ENCODE data around the gene TBC1D22A.

Gene TBC1D22A

DNA sequence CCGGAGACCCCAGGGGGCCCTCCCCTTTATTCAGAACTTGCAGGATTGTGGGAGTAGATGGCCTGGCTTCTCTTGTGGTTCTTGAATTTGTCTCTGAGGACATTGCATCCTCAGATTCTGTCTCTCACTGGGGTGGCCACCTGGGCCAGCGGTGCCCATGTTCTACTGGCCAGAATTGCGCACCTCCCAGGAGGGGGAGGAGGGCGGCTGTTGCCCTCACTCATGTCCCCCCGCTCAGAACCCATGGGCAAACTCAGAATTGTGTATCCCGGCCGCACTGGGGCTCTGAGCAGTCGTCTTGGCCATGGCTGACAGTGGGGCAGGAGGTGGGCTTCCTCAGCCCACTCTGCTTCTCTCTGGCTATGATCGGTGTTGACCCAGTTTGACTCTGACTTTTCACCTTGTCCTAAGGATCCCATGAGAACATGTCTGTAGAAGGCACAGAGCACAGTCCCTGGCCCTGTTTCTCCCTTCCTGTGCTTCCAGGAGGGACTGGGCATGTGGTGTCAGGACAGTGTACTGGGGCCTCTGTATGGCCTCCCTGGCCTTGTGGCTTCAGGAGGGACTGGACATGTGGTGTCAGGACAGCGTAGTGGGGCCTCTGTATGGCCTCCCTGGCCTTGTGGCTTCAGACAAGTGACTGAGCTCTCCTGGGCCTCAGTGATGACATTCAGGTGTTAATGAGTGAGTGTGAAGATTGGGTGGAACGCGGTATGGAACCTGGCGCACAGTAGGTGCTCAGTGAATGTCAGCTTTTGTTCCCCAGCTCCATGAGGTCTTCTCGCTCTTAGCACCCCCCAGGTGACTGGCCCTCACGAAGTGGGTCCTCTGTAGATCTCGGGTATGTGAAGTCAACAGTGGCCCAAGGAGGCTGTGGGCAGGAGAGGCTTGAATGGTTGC, 99.3 kb downstream of the TBC1D22A start:
- TF ChIP-seq, protein P1, sequence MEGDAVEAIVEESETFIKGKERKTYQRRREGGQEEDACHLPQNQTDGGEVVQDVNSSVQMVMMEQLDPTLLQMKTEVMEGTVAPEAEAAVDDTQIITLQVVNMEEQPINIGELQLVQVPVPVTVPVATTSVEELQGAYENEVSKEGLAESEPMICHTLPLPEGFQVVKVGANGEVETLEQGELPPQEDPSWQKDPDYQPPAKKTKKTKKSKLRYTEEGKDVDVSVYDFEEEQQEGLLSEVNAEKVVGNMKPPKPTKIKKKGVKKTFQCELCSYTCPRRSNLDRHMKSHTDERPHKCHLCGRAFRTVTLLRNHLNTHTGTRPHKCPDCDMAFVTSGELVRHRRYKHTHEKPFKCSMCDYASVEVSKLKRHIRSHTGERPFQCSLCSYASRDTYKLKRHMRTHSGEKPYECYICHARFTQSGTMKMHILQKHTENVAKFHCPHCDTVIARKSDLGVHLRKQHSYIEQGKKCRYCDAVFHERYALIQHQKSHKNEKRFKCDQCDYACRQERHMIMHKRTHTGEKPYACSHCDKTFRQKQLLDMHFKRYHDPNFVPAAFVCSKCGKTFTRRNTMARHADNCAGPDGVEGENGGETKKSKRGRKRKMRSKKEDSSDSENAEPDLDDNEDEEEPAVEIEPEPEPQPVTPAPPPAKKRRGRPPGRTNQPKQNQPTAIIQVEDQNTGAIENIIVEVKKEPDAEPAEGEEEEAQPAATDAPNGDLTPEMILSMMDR (IDR thresholded peaks at IDR 0.05; ENCODE audit: control insufficient read depth, extremely low read depth, insufficient read depth): no peak
- DNase-seq (ENCODE audit: low read depth): no peak
- H3K4me3 ChIP-seq (ENCODE audit: low read depth, low read length): no peak overlapping the region

DNA sequence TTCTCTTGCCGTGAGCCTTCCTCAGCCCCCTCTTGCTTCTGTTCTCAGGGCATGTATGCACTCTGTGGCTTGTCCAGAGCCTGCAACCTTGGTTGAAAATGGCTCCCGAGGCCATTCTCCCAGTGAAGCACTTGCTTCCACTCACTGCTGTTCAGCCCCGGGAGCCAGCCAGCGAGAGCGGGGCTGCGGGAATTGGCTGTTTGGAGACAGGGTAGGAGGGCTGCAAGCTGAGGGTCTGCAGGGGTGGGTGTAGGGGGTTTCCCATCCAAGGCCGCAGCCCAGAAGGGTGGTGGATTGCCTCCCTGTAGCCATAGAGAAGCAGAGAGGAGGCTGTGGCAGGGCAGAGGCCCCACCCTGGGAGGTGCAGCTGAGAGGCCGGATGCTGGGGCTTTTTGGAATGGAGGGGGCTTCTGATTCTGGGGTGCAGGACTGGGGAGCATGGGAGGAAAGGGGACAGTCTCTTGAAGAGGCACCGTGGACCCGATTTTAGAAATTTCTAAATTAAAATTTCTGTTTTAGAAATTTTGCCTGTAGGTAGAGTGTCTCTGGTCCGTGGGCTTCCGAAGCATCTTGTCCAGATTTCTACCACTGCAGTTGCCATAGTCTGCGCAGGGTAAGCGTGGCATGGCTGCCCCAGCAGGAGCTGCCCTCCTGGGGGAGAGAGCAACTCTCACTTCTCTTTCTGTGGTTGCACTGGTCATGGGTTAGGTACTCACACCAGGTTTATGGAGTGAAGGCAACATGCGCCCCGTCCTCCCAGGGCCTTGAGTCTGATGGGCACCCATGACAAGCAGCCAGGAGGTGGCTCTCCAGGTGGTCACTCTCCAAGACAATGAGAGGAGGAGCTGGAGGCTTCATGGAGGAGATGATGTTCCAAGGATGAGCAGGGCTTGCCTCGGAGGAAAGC, 100.2 kb downstream of the TBC1D22A start:
- TF ChIP-seq, protein P1 (IDR thresholded peaks at IDR 0.05; ENCODE audit: control insufficient read depth, extremely low read depth, insufficient read depth): no peak
- H3K4me3 ChIP-seq (ENCODE audit: low read depth, low read length): no peak overlapping the region
- DNase-seq (ENCODE audit: low read depth): no peak

DNA sequence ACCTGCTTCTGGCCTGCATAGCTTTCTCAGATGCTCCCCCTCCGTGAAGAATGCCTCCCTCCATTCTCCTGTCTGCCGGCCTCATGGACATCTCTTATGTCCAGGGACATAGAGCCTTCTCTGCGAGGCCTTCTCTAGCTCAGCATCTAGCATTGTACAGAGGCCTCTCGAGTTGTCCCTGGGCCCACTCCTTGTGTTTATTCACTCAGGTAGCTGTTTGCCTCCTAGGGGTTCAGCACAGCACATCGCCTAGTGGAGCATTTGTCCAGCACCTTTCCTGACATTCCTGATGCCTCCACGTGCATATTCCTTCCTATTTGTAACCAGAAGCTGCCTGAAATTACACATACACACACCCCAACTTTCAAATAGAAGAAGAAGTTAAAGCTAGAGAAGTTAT, 101.3 kb downstream of the TBC1D22A start:
- no peak for DNase-seq (ENCODE audit: low read depth)
- TF ChIP-seq, protein P1 (IDR thresholded peaks at IDR 0.05; ENCODE audit: control insufficient read depth, extremely low read depth, insufficient read depth): no peak
- H3K4me3 ChIP-seq (ENCODE audit: low read depth, low read length): no peak overlapping the region

DNA sequence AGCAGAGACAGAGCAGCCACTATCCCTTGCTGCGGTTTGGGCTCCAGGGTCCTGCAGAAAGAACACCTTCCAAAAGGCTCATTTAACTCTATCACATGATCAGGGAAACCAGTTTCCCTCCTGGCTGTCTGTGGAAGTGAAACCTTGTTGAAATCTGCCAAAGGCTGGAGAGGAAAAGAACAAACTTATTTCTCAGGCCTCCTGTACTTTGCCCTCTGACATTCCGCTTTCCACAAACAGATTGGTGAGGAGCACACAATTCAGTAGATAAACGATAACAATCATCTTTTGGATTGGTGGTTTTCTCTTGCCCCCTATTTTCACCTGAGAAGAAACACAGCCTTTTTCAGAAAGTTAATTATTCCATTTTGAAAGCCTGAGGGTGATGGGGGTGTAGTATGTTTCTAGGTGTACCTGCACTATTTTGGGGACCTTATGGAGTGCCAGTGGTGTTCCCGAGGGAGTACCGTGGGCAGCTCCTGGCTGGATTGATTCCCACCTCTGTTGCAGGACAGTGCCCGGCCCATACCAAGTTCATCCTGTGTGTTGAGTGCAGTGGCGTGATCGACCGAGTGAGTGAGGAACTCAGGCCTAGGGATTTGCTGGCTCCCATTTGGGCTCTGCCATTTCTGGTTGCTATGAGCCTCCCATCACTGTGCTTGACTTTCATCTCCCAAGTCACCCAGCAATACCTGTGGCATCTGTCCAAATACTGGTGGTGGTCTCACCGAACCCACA, 102.0 kb downstream of the TBC1D22A start:
- DNase-seq (ENCODE audit: low read depth): no peak
- H3K4me3 ChIP-seq (ENCODE audit: low read depth, low read length): no peak overlapping the region

DNA sequence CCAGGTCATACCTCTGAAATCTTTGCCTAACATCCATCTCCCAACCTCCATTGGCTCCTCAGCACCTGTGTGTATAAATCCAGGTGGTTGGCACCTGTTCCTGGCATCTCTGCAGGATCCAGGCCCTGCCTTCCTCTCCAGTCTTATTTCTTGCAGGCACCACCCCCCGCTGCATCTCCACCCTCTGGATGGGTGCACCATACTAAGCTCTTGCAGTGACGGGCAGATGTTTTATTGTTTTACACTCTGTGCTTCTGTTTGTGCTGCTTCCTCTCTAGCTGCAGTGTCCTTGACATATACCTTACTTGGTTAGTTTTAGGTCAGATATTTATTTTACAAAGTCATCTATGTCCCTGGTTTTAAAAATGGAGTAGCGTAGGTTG, 102.6 kb downstream of the TBC1D22A start:
- no peak overlapping the region for H3K4me3 ChIP-seq (ENCODE audit: low read depth, low read length)
- DNase-seq (ENCODE audit: low read depth): no peak
- TF ChIP-seq, protein P1 (IDR thresholded peaks at IDR 0.05; ENCODE audit: control insufficient read depth, extremely low read depth, insufficient read depth): no peak

More for the DNA sequence above, 102.0 kb downstream of the TBC1D22A start:
- TF ChIP-seq, protein P1 (IDR thresholded peaks at IDR 0.05; ENCODE audit: control insufficient read depth, extremely low read depth, insufficient read depth): no peak

DNA sequence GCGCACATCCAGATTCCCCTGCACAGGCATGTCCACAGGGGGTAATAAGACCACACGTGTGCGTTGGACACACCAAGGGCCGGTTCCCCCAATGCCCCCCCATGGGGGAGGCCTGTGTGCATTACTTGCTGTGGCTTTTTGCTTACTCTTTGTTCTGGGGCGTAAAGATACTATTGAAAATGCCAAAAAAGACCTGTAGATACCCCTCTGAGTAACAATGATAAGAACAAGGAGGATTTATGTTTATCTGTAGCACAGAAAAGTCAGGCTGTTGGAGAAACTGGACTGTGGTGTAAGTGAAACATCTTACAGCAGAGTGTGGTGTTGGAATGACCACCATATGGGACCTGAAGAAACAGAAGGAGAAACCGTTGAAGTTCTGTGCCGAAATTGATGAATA, 103.2 kb downstream of the TBC1D22A start:
- DNase-seq (ENCODE audit: low read depth): no peak
- TF ChIP-seq, protein P1 (IDR thresholded peaks at IDR 0.05; ENCODE audit: control insufficient read depth, extremely low read depth, insufficient read depth): no peak
- H3K4me3 ChIP-seq (ENCODE audit: low read depth, low read length): no peak overlapping the region
